GM18526 (cell line): ENCODE results near the gene CEP350.

Source experiments
- POLR2A ChIP-seq: IDR thresholded peaks from 3 replicates; pipeline ENCODE4 v1.6.1; 2011; ENCODE audit not compliant: insufficient read length; ENCODE audit errors: extremely low read depth

Gene CEP350

GRCh38 chr1:179968994-179969919 is 14.6 kb downstream of the CEP350 start:
- no peak for TF ChIP-seq POLR2A

GRCh38 chr1:179969962-179970361 is 15.4 kb downstream of the CEP350 start:
- TF ChIP-seq POLR2A = no peak

- TF ChIP-seq POLR2A = no peak
Observed at GRCh38 chr1:179971563-179972496, 17.2 kb downstream of the CEP350 start.

GRCh38 chr1:179973198-179974110 is 18.8 kb downstream of the CEP350 start:
- no peak for TF ChIP-seq POLR2A

DNA sequence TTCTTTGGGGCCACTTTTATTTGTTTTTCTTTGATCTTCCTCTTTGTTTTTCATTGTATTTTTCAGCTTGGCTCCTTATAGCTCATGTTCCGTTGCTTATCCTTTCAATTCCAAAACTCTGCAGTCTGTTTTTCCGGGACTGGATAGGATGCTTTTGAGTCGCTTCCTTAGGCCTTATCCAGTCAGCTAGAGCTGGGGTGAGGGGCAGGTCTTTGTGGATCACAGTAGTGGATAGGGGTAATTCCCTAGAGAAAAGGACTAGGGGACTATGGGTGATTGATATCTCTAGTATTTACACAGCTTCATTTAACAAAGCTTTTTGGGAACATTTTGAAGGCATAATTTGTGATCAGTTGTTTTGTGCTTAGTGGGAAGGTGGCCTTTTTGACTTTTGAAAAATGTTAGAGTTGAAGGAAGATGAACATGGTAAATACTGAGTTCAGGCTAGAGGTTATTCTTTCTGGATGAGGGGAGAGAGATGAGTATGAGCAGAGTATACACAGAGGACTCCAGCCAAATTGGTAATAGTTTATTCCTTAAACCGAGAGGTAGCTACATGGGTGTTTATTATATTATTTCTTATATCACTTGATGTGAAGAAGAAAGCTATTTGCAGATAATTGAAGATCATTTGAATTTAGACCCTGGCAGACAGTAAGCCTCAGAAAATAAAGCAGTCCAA is 22.5 kb downstream of the CEP350 start:
- TF ChIP-seq POLR2A = no peak

- no peak for TF ChIP-seq POLR2A
Observed at GRCh38 chr1:179978199-179979079, 23.8 kb downstream of the CEP350 start.

- TF ChIP-seq POLR2A = no peak
Observed at GRCh38 chr1:179984101-179984500, 29.5 kb downstream of the CEP350 start.

- no peak for TF ChIP-seq POLR2A
Observed at GRCh38 chr1:179984942-179985341, 30.3 kb downstream of the CEP350 start.

- no peak for TF ChIP-seq POLR2A
Observed at GRCh38 chr1:179990847-179991246, 36.2 kb downstream of the CEP350 start.

GRCh38 chr1:179995576-179995975 is 41.0 kb downstream of the CEP350 start:
- TF ChIP-seq POLR2A = no peak

GRCh38 chr1:179996099-179996498 is 41.5 kb downstream of the CEP350 start:
- TF ChIP-seq POLR2A = no peak

DNA sequence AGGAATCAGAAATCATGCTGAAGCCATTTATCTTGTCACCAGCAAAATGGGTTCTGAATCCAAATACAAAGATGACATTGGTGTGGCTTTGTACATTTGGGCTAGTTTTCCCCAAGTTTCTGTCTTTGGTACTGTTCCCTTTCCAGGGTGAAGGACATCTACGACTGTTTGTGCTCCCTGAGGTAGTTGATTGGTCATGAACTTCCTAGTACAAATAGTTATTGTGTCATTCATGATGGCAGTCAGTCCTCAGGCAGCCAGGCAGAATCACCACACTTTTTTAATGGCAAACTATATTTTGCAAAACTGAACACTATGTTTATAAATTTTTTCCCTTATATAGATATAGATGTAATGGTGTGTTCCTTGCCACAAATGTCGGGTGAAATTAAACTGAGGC is 46.0 kb downstream of the CEP350 start:
- TF ChIP-seq POLR2A = no peak

GRCh38 chr1:180002437-180002836 is 47.8 kb downstream of the CEP350 start:
- no peak for TF ChIP-seq POLR2A
